GM04504 (cell line): ENCODE results near the gene KRTAP4-11.
"Not testable (repeated sequence)": the region's sequence is repeated elsewhere in the genome, so short reads cannot be mapped to it uniquely, and the experiment has no call there.

Experiments used
- DNase-seq: peaks from one replicate; pipeline ENCODE4 v3.0.0-alpha.2; 2012; ENCODE audit warnings: low read depth

KRTAP4-11 gene

GRCh38 chr17:41084100-41084856, 33.9 kb downstream of the KRTAP4-11 start, which contains the start of gene KRTAP4-7:
Gene KRTAP4-7, plus strand, starts transcription at chr17:41084150. Its CDS starts 57 bp downstream, at chr17:41084207.
- DNase-seq: not testable (repeated sequence)

- DNase-seq: not testable (repeated sequence)
These were observed 34.7 kb downstream of the KRTAP4-11 start for GRCh38 chr17:41083427-41083826.

GRCh38 chr17:41082626-41083025, 35.5 kb downstream of the KRTAP4-11 start:
- DNase-seq: no peak

- no peak for DNase-seq
These were observed 41.4 kb downstream of the KRTAP4-11 start for GRCh38 chr17:41076788-41077187.

- no peak for DNase-seq
These were observed 44.5 kb downstream of the KRTAP4-11 start for GRCh38 chr17:41073676-41074075.

- DNase-seq: no peak
These were observed 46.4 kb downstream of the KRTAP4-11 start for GRCh38 chr17:41071606-41072360.

- no peak for DNase-seq
These were observed 49.1 kb downstream of the KRTAP4-11 start for GRCh38 chr17:41069031-41069430.

- peak; percentile 74 for DNase-seq
These were observed 50.9 kb downstream of the KRTAP4-11 start for GRCh38 chr17:41067281-41067680.
